HepG2 (cell line): ENCODE data around the gene SCYL1. TPM values are rescaled to one million over a fixed set of nuclear protein-coding genes. Genes with fewer than 3 reads are reported as not detected.

Source experiments
- ATF7 ChIP-seq, 2 experiments: fragments of 450-650 bp in 1 of 2; sonication (generic) in 1 of 2; formaldehyde crosslinking in 1 of 2; IDR thresholded peaks; 2 replicates each; pipeline versions ENCODE4 v1.4.0 to v1.6.1; 2016 to 2020; ENCODE audit warnings: antibody characterized with exemption in 1 of 2, mild to moderate bottlenecking in 1 of 2, missing genetic modification reagents in 1 of 2
- EP300 ChIP-seq, 3 experiments: sonication (generic) in 1 of 3; formaldehyde crosslinking in 1 of 3; IDR thresholded peaks; 2 replicates each; pipeline versions ENCODE4 v1.5.1 to v1.6.1; 2011 to 2020; ENCODE audit warnings: low read depth in 2 of 3, low read length in 2 of 3, borderline replicate concordance in 1 of 3, improper control_type of control experiment in 1 of 3, mild to moderate bottlenecking in 1 of 3, missing genetic modification reagents in 1 of 3, moderate library complexity in 1 of 3
- FOXP1 ChIP-seq, 2 experiments: fragments of 450-650 bp in 1 of 2; IDR thresholded peaks; 2 replicates each; pipeline ENCODE4 v1.6.1; 2017 to 2018; ENCODE audit warnings: antibody characterized with exemption in 1 of 2
- GPN1 ChIP-seq: sonication (generic); formaldehyde crosslinking; IDR thresholded peaks from 2 replicates; pipeline ENCODE4 v1.5.1; 2020; ENCODE audit warnings: missing genetic modification reagents, borderline replicate concordance
- IRF2 ChIP-seq: IDR thresholded peaks from 2 replicates; pipeline ENCODE4 v1.6.1; 2018; ENCODE audit warnings: missing genetic modification reagents, missing compliant biosample characterization
- ISL2 ChIP-seq: sonication (generic); formaldehyde crosslinking; IDR thresholded peaks from 2 replicates; pipeline ENCODE4 v1.5.0; 2020; ENCODE audit warnings: missing genetic modification reagents
- JDP2 ChIP-seq: sonication (generic); formaldehyde crosslinking; IDR thresholded peaks from 2 replicates; pipeline ENCODE4 v1.8.1; 2022; ENCODE audit warnings: missing genetic modification reagents, borderline replicate concordance
- NONO ChIP-seq, 2 experiments: fragments of 450-650 bp in 1 of 2; sonication (generic) in 1 of 2; formaldehyde crosslinking in 1 of 2; IDR thresholded peaks in 1 of 2; conservative IDR thresholded peaks in 1 of 2; 2 replicates each; pipeline versions ENCODE4 v1.6.1 to v1.8.0; 2017 to 2022; ENCODE audit warnings: mild to moderate bottlenecking in 1 of 2, missing genetic modification reagents in 1 of 2, moderate library complexity in 1 of 2
- RELA ChIP-seq: sonication (generic); formaldehyde crosslinking; IDR thresholded peaks from 2 replicates; pipeline ENCODE4 v1.4.0; 2020; ENCODE audit warnings: missing genetic modification reagents
- SAP130 ChIP-seq: IDR thresholded peaks from 2 replicates; pipeline ENCODE4 v1.6.1; 2016; ENCODE audit warnings: low read depth
- SIX1 ChIP-seq: sonication (generic); formaldehyde crosslinking; IDR thresholded peaks from 2 replicates; pipeline ENCODE4 v1.4.0; 2020; ENCODE audit warnings: missing genetic modification reagents, borderline replicate concordance
- SP4 ChIP-seq: sonication (generic); formaldehyde crosslinking; IDR thresholded peaks from 2 replicates; pipeline ENCODE4 v1.8.1; 2023; ENCODE audit warnings: mild to moderate bottlenecking, missing genetic modification reagents
- TCF7 ChIP-seq: sonication (generic); IDR thresholded peaks from 2 replicates; pipeline ENCODE4 v1.6.1; 2016; ENCODE audit warnings: antibody characterized with exemption, low read depth
- THRA ChIP-seq: sonication (generic); formaldehyde crosslinking; IDR thresholded peaks from 2 replicates; pipeline ENCODE4 v1.4.0; 2020; ENCODE audit warnings: missing genetic modification reagents, borderline replicate concordance
- ZBTB10 ChIP-seq: sonication (generic); formaldehyde crosslinking; IDR thresholded peaks from 2 replicates; pipeline ENCODE4 v1.4.0; 2020; ENCODE audit warnings: missing genetic modification reagents, borderline replicate concordance
- ZBTB38 ChIP-seq: sonication (generic); formaldehyde crosslinking; IDR thresholded peaks from 2 replicates; pipeline ENCODE4 v1.5.1; 2020; ENCODE audit warnings: mild to moderate bottlenecking, missing genetic modification reagents
- ZBTB43 ChIP-seq: sonication (generic); formaldehyde crosslinking; conservative IDR thresholded peaks from 2 replicates; pipeline ENCODE4 v1.4.0; 2020; ENCODE audit warnings: missing genetic modification reagents
- ZNF10 ChIP-seq: sonication (generic); formaldehyde crosslinking; IDR thresholded peaks from 2 replicates; pipeline ENCODE4 v1.4.0; 2020; ENCODE audit warnings: mild to moderate bottlenecking, low read depth, missing genetic modification reagents, borderline replicate concordance
- ZNF251 ChIP-seq: sonication (generic); formaldehyde crosslinking; IDR thresholded peaks from 2 replicates; pipeline ENCODE4 v1.9.0; 2021; ENCODE audit warnings: mild to moderate bottlenecking, missing genetic modification reagents
- ZNF264 ChIP-seq: sonication (generic); formaldehyde crosslinking; IDR thresholded peaks from 2 replicates; pipeline ENCODE4 v1.4.0; 2020; ENCODE audit warnings: missing genetic modification reagents
- ZNF572 ChIP-seq: sonication (generic); formaldehyde crosslinking; IDR thresholded peaks from 2 replicates; pipeline ENCODE4 v1.5.1; 2020; ENCODE audit warnings: mild to moderate bottlenecking, missing genetic modification reagents
- ZNF724P ChIP-seq: sonication (generic); formaldehyde crosslinking; IDR thresholded peaks from 2 replicates; pipeline ENCODE4 v1.8.0; 2022; ENCODE audit warnings: missing genetic modification reagents, borderline replicate concordance
- ZSCAN25 ChIP-seq: sonication (generic); formaldehyde crosslinking; IDR thresholded peaks from 2 replicates; pipeline ENCODE4 v1.8.0; 2022; ENCODE audit warnings: mild to moderate bottlenecking, missing genetic modification reagents
- polyA plus RNA-seq, 8 experiments: library from polyadenylated mRNA; depleted of rRNA in 3 of 8; stranded (reverse) in 7 of 8; unstranded in 1 of 8; fragments of >200 nt; fragmentation: Illumina TruSeq in 4 of 8; extraction: Trizol in 4 of 8; gene quantifications; 2 replicates each; pipeline versions ENCODE4 v1.2.1 to v1.2.3, GENCODE V29; 2011 to 2016; ENCODE audit warnings: low read depth in 4 of 8, missing spikeins in 1 of 8, mixed read lengths in 1 of 8; ENCODE audit not compliant: insufficient read depth in 1 of 8
- total RNA-seq, 5 experiments: library from RNA; depleted of rRNA; stranded (reverse); fragments of >200 nt; fragmentation: Illumina TruSeq; extraction: Trizol; gene quantifications; 2 replicates each; pipeline ENCODE4 v1.2.3, GENCODE V29; 2016; ENCODE audit warnings: low read depth in 1 of 5

SCYL1 gene
- total and polyA plus RNA-seq, 2 of the 13 experiments (the other 11 are each of a cell fraction or from before 2014, with no cell fraction given), result 65.9 to 103 TPM

GRCh38 chr11:65487467-65488272 is 37.2 kb upstream of the SCYL1 start (continued):
- TF ChIP-seq ZNF10, result no peak
- peak; percentile 8; the same call in 1 of the 2 replicates for TF ChIP-seq ZNF264 (CRISPR knock-in tag)
- TF ChIP-seq ATF7 (IDR thresholded peaks at IDR 0.05), result peak; percentile 81
- peak; percentile 75 for TF ChIP-seq ATF7 (CRISPR knock-in tag; IDR thresholded peaks at IDR 0.05)
- TF ChIP-seq ISL2 (CRISPR knock-in tag), result peak; percentile 28; the same call in 1 of the 2 replicates
- TF ChIP-seq FOXP1 (IDR thresholded peaks at IDR 0.05), result no peak
- 0 out of 2 replicates have a peak, but pooled peaks have one; percentile 32 for TF ChIP-seq FOXP1 (CRISPR knock-in tag; IDR thresholded peaks at IDR 0.05)
- 0 out of 2 replicates have a peak, but pooled peaks have one; percentile 16 for TF ChIP-seq ZNF572 (CRISPR knock-in tag)
- no peak for TF ChIP-seq JDP2 (CRISPR knock-in tag)
- TF ChIP-seq NONO (IDR thresholded peaks at IDR 0.05), result no peak
- TF ChIP-seq NONO (CRISPR knock-in tag; conservative IDR thresholded peaks at IDR 0.05), result no peak
- no peak for TF ChIP-seq ZBTB10 (CRISPR knock-in tag)
- TF ChIP-seq ZSCAN25 (CRISPR knock-in tag), result peak; percentile 100
- TF ChIP-seq SIX1 (CRISPR knock-in tag), result 0 out of 2 replicates have a peak, but pooled peaks have one; percentile 14
- TF ChIP-seq SP4 (CRISPR knock-in tag), result no peak; the same call in 1 of the 2 replicates
- no peak for TF ChIP-seq TCF7
- peak; percentile 64; the same call in 1 of the 2 replicates for TF ChIP-seq IRF2
- peak; percentile 89 for TF ChIP-seq SAP130 (CRISPR knock-in tag)
- TF ChIP-seq ZBTB43 (CRISPR knock-in tag), result no peak
- TF ChIP-seq ZNF724P, result no peak
- TF ChIP-seq ZNF251, result no peak
- TF ChIP-seq EP300 (IDR thresholded peaks at IDR 0.05; ENCODE audit: low read depth in 2 of 2, low read length in 2 of 2), result peak in 1 of 2 experiments; percentile 87; a peak in 2 of 4 replicates
- TF ChIP-seq EP300 (CRISPR knock-in tag; IDR thresholded peaks at IDR 0.05; ENCODE audit: borderline replicate concordance), result peak; percentile 56
- TF ChIP-seq ZBTB38 (CRISPR knock-in tag), result peak; percentile 39; the same call in 1 of the 2 replicates
- TF ChIP-seq THRA, result 0 out of 2 replicates have a peak, but pooled peaks have one; percentile 10
- no peak for TF ChIP-seq GPN1
- no peak for TF ChIP-seq RELA (CRISPR knock-in tag)
